Gastrocnemius medialis (tissue), 4 donors: Measurements from ENCODE around the gene ZNF366.

Experiments
- CTCF ChIP-seq, 5 experiments: fragments of 450-650 bp in 3 of 5; fragments of 200-600 bp in 2 of 5; sonication (generic) in 2 of 5; IDR thresholded peaks in 4 of 5; conservative IDR thresholded peaks in 1 of 5; 1 replicate in 4 of 5; 2 replicates in 1 of 5; pipeline ENCODE4 v1.5.1; 2016 to 2019; ENCODE audit warnings: antibody characterized with exemption in 5 of 5, mild to moderate bottlenecking in 3 of 5, moderate library complexity in 3 of 5
- POLR2A ChIP-seq, 2 donors: fragments of 450-650 bp; IDR thresholded peaks; one replicate each; pipeline ENCODE4 v1.6.1; 2017; ENCODE audit warnings: antibody characterized with exemption in 2 of 2, mild to moderate bottlenecking in 2 of 2, moderate library complexity in 2 of 2

- TF ChIP-seq CTCF (IDR thresholded peaks at IDR 0.05 in 4 of 5, conservative IDR thresholded peaks at IDR 0.05 in 1 of 5) (no peak), POLR2A (IDR thresholded peaks at IDR 0.05) (no peak)
These were observed 70.3 kb downstream of the ZNF366 start for GRCh38 chr5:72436796-72437471.
